GM21390 (cell line): Measurements from ENCODE around the gene NDUFAF8.

Source experiments
- ATAC-seq: cut with Tn5 transposase; IDR thresholded peaks from one replicate; pipeline ENCODE4 v1.9.1; 2021; ENCODE audit not compliant: unreplicated experiment

Gene NDUFAF8

DNA sequence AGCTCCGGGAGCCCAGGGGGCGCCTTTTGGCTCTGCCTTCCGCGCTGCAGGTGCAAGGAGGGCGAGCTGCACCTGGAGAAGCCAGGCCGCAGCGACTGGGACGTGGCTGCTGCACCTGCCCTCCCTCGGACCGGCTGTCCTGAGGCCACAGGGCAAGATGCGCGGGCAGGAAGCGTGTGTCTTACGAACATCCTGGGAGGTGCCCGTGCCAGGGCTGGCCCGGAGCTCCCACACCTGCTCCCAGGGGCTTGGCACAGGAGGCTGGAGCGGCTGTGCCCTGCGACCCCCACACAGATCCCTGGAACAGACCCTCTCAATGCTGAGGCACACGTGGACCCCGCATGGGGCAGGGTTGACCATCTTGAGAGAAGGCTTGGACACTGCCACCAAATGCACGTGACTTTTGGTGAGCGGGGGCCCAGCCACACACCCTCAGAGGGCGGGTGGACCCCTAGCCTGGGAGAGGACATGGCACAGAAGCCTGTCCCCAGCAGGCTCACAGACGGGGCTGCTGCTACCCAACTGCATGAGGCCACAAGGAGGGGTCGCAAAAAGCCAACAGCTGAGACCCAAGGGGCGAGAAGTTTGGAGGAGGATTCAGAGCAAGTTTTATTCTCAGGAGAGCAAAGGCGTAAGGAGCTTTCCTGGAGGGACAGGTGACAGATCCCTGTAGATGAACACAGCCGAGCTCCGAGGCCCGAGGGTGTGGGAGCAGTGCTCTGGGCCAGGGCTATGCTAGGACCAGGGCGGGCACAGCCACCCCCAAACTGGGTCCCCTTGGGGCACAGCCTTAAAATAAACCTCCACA lies 11.4 kb downstream of the NDUFAF8 start:
- ATAC-seq = no peak

- ATAC-seq = no peak
These were observed 12.1 kb downstream of the NDUFAF8 start for GRCh38 chr17:81251094-81251708.

GRCh38 chr17:81251709-81252301 lies 12.7 kb downstream of the NDUFAF8 start:
- no peak for ATAC-seq

GRCh38 chr17:81252326-81252986 lies 13.3 kb downstream of the NDUFAF8 start:
- ATAC-seq = no peak

DNA sequence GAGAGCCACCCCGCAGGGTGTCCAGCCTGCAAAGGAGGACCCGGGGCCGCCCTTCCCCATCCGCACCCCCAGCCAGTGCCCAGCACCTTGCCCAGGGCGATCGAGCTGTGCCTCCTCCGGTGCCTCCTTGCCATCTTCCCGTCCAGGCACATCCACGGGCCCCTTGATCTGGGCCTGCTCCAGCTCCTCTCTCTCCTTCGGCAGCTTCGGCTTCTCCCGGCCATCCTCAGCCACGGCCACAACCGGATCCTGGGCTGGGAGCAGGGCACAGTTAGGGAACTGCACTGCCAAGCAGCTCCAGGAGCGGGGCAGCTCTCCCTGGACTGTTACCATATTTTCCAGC lies 13.8 kb downstream of the NDUFAF8 start:
- no peak for ATAC-seq

- no peak for ATAC-seq
These were observed 14.4 kb downstream of the NDUFAF8 start for GRCh38 chr17:81253358-81254131.

- ATAC-seq = no peak
These were observed 16.0 kb downstream of the NDUFAF8 start for GRCh38 chr17:81254955-81255717.

DNA sequence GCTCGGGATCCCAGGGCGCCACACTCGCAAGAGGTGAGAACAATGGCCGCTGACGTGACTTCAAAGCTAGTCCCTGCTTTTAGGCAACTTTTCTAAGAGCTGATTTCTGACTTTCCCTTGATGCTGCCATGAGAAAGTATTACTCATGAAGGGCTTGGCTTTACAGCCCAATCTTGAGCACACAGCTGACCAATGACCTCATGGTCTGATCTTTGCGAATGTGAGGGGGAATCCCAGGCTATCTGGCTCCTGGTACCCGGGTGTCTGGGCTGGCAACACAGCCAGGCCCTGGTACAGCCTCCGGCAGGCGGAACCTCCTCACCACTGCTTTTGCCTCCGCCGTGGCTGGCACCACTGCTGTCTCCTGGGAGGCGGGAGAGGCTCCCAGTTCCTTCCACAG lies 17.5 kb downstream of the NDUFAF8 start:
- no peak for ATAC-seq

GRCh38 chr17:81257533-81257932 lies 18.4 kb downstream of the NDUFAF8 start:
- no peak for ATAC-seq

DNA sequence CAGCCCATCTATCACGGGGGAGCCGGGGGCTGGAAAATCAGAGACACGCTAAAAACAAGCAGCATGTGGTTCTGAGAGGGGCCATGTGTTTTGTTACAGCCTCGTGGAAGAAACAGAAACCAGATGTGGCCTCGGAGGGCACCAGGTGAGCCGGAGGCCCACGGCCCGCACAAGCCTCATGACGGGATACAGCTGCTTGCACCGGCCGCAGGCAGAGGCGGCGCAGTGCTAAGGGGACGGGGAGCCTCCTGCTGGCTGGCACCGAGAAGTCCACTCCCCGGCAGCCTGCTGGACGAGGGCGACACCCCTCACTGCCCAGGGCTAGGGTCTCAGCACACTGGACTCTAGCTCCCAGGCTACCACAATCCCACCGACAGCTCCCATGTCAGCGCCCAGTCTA lies 19.2 kb downstream of the NDUFAF8 start:
- no peak for ATAC-seq

- ATAC-seq = no peak
These were observed 20.0 kb downstream of the NDUFAF8 start for GRCh38 chr17:81259058-81259605.

DNA sequence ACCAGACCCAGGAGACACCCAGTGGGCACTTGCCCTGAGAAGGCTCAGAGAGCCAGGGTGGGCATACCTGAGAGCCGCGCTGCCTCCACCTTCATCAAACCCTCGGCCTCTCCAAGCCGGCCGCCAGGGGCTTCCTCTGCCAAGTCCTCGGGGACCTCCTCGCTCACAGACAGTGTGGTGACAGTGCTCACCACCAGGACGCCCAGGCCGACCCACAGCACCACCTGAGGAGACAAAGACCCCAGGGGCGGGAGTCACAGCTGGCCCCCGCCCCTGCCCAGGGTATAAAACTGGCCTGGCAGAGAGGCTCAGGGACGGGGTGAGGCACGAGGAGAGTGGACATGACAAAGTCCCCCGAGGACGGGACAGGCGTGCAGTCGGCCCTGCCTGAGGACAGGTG lies 21.1 kb downstream of the NDUFAF8 start:
- no peak for ATAC-seq

- no peak for ATAC-seq
These were observed 21.5 kb downstream of the NDUFAF8 start for GRCh38 chr17:81260641-81261040.

- ATAC-seq = no peak
These were observed 22.0 kb downstream of the NDUFAF8 start for GRCh38 chr17:81261096-81261495.

DNA sequence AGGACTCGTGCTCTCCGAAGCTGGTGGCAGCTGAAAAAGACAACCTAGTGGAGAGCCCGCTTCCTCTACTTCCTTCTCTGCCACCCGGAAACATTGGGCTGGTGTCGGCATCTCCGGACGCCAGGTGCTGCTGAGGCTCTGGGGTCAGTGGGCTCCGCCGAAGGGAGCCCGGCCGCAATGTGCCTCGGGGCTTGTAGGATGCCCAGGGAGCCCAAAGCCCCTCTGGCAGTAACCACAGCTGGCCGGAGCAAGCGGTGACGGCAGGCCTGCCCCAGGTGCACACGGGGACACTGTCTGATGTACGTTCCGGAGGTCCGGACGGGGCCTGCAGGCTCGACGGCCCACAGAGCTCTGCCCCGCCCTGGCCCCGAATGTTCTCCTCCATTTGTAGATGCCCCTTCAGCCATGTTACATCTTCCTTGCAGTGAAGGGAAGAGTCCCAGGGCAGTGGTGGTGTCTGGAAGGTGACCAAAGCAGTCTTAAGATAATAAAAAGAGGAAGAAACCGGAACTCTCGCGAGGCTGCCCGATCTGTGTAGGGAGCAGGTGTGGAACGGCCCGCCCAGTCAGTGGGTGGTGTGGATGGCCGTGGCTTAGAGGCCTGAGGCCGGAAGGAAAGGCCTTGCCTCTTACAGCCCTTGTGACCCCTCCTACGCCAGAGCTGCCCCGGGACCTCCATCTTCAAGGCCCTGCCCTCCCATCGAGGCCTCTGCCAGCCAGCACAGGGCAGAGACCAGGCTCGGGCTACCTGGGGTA lies 22.6 kb downstream of the NDUFAF8 start:
- no peak for ATAC-seq

GRCh38 chr17:81263371-81264181 lies 24.5 kb downstream of the NDUFAF8 start:
- ATAC-seq = no peak

GRCh38 chr17:81264640-81265039 lies 25.5 kb downstream of the NDUFAF8 start:
- ATAC-seq = no peak

DNA sequence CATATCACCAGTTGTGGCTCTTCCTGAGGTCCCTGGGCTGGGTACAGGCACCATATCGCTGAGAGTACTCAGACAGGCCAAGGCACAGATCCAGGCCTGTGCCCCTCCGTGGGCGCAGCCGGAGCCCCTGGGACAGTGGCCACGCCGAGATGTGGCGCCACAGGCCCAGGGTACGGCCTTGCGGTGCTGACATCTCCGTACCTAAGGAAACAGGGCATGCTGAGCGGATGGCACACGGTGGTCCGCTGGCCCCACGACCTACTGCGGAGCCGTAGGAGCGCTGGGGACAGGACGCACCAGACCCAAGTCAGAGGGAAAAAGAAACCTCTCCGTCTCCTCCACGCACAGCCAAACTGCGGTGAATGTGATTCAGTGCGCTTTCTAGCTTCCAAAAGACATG lies 26.5 kb downstream of the NDUFAF8 start:
- no peak for ATAC-seq
